IMR-90 (cell line): Measurements from ENCODE around the gene GJB3. TPM values are rescaled to one million over a fixed set of nuclear protein-coding genes. Genes with fewer than 3 reads are reported as not detected.

Experiments
- ATAC-seq: fragments of 200-7000 bp; cut with Tn5 transposase; 2 replicates; pipeline ENCODE4 v1.9.1; 2020; ENCODE audit warnings: low read depth, mild to moderate bottlenecking, moderate library complexity
- BruUV-seq: library from RNA; stranded (reverse); fragments of 400-500 nt; replicated peaks from 2 replicates; lab custom pipeline; 2021; lab: Mats Ljungman, UMichigan
- CTCF ChIA-PET: fragments of 300-600 bp; formaldehyde crosslinking; extraction: SDS; loops from one replicate; lab custom pipeline; 2021; ENCODE audit warnings: antibody characterized with exemption; lab: Yijun Ruan, JAX
- POLR2A ChIA-PET: fragments of 300-600 bp; sonication (Branson Sonifier 250); formaldehyde crosslinking; loops from one replicate; lab custom pipeline; 2022; ENCODE audit warnings: antibody characterized with exemption; ENCODE audit not compliant: unreplicated experiment; lab: Charles Lee
- DNase-seq: peaks from one replicate; pipeline ENCODE4 v3.0.0; 2013
- H2AFZ ChIP-seq: replicated peaks from 2 replicates; pipeline ENCODE3; 2013; ENCODE audit warnings: low read length, mild to moderate bottlenecking; ENCODE audit not compliant: poor library complexity
- H2AK5ac ChIP-seq: 2 replicates; pipeline ENCODE4 v1.6.1; 2013; ENCODE audit warnings: low read depth, low read length, inconsistent platforms
- H2AK9ac ChIP-seq: replicated peaks from 2 replicates; pipeline ENCODE3; 2013; ENCODE audit warnings: mild to moderate bottlenecking, low read depth, low read length, moderate library complexity; ENCODE audit not compliant: poor library complexity
- H2BK120ac ChIP-seq: 2 replicates; pipeline ENCODE4 v1.6.1; 2013; ENCODE audit warnings: low read depth, low read length, inconsistent platforms
- H2BK15ac ChIP-seq: 3 replicates; pipeline ENCODE4 v1.6.1; 2013; ENCODE audit warnings: low read depth, low read length, inconsistent platforms
- H2BK20ac ChIP-seq: 2 replicates; pipeline ENCODE4 v1.6.1; 2013; ENCODE audit warnings: low read depth, mild to moderate bottlenecking, inconsistent platforms, low read length, moderate library complexity
- H2BK5ac ChIP-seq: 2 replicates; pipeline ENCODE4 v1.6.1; 2013; ENCODE audit warnings: mild to moderate bottlenecking, low read depth, low read length, inconsistent platforms; ENCODE audit not compliant: poor library complexity, severe bottlenecking
- H3K14ac ChIP-seq: replicated peaks from 2 replicates; pipeline ENCODE4 v1.6.1; 2013; ENCODE audit warnings: low read depth, low read length, inconsistent platforms
- H3K18ac ChIP-seq: 2 replicates; pipeline ENCODE4 v1.6.1; 2013; ENCODE audit warnings: low read depth, low read length, control low read depth
- H3K23ac ChIP-seq: 2 replicates; pipeline ENCODE4 v1.6.1; 2013; ENCODE audit warnings: low read depth, low read length, inconsistent platforms
- H3K27ac ChIP-seq: 2 replicates; pipeline ENCODE4 v1.5.1; 2013; ENCODE audit warnings: mild to moderate bottlenecking, control low read depth, low read length; ENCODE audit not compliant: insufficient read depth
- H3K27me3 ChIP-seq: 2 replicates; pipeline ENCODE4 v1.6.1; 2013; ENCODE audit warnings: low read length; ENCODE audit not compliant: control insufficient read depth, insufficient read depth
- H3K36me3 ChIP-seq: 2 replicates; pipeline ENCODE4 v1.6.1; 2013; ENCODE audit warnings: low read length, mixed read lengths; ENCODE audit not compliant: control insufficient read depth, insufficient read depth
- H3K4ac ChIP-seq: 2 replicates; pipeline ENCODE4 v1.6.1; 2013; ENCODE audit warnings: low read depth, low read length, inconsistent platforms
- H3K4me1 ChIP-seq: 2 replicates; pipeline ENCODE4 v1.6.1; 2013; ENCODE audit warnings: low read length, mixed read lengths; ENCODE audit not compliant: control insufficient read depth, insufficient read depth
- H3K4me2 ChIP-seq: 2 replicates; pipeline ENCODE4 v1.6.1; 2013; ENCODE audit warnings: low read depth, mild to moderate bottlenecking, control low read depth, low read length, moderate library complexity
- H3K4me3 ChIP-seq: 2 replicates; pipeline ENCODE4 v1.5.1; 2013; ENCODE audit warnings: low read depth, mild to moderate bottlenecking, control low read depth, low read length, moderate library complexity; ENCODE audit not compliant: insufficient read depth
- H3K56ac ChIP-seq: 2 replicates; pipeline ENCODE4 v1.6.1; 2013; ENCODE audit warnings: low read length, inconsistent platforms; ENCODE audit not compliant: insufficient read depth; ENCODE audit errors: extremely low read depth
- H3K79me1 ChIP-seq, 2 experiments: 2 replicates each; pipeline ENCODE4 v1.6.1; 2013; ENCODE audit warnings: low read length in 2 of 2, inconsistent platforms in 1 of 2, low read depth in 1 of 2
- H3K9ac ChIP-seq: 2 replicates; pipeline ENCODE4 v1.6.1; 2013; ENCODE audit warnings: low read depth, low read length, control low read depth
- H3K9me1 ChIP-seq: 2 replicates; pipeline ENCODE4 v1.6.1; 2013; ENCODE audit warnings: low read length, inconsistent platforms; ENCODE audit not compliant: insufficient read depth
- H3K9me3 ChIP-seq: 2 replicates; pipeline ENCODE4 v1.6.1; 2013; ENCODE audit warnings: low read length; ENCODE audit not compliant: control insufficient read depth, insufficient read depth
- H4K20me1 ChIP-seq: 2 replicates; pipeline ENCODE4 v1.6.1; 2013; ENCODE audit warnings: low read length, inconsistent platforms; ENCODE audit not compliant: insufficient read depth
- H4K5ac ChIP-seq: 2 replicates; pipeline ENCODE4 v1.6.1; 2013; ENCODE audit warnings: mild to moderate bottlenecking, low read depth, low read length, control low read depth
- H4K8ac ChIP-seq, 2 experiments: 2 replicates each; pipeline ENCODE4 v1.6.1; 2013; ENCODE audit warnings: low read depth in 2 of 2, low read length in 2 of 2, control low read depth in 1 of 2, inconsistent platforms in 1 of 2
- H4K91ac ChIP-seq: 2 replicates; pipeline ENCODE4 v1.6.1; 2013; ENCODE audit warnings: low read depth, low read length, inconsistent platforms; ENCODE audit not compliant: insufficient read depth
- BHLHE40 ChIP-seq: fragments of 150-350 bp; IDR thresholded peaks from 2 replicates; pipeline ENCODE4 v1.6.1; 2016; ENCODE audit warnings: mild to moderate bottlenecking, low read depth, low read length
- CHD1 ChIP-seq: IDR thresholded peaks from 2 replicates; pipeline ENCODE4 v1.6.1; 2012; ENCODE audit warnings: low read depth, low read length, improper control_type of control experiment
- CTCF ChIP-seq: conservative IDR thresholded peaks from 2 replicates; pipeline ENCODE4 v1.5.1; 2012; ENCODE audit warnings: mild to moderate bottlenecking, low read depth, low read length, improper control_type of control experiment
- FOS ChIP-seq: fragments of 150-350 bp; IDR thresholded peaks from 2 replicates; pipeline ENCODE4 v1.6.1; 2016; ENCODE audit warnings: low read depth, low read length
- MAFK ChIP-seq: IDR thresholded peaks from 2 replicates; pipeline ENCODE4 v1.6.1; 2012; ENCODE audit warnings: low read depth, low read length, improper control_type of control experiment
- MAZ ChIP-seq: IDR thresholded peaks from 2 replicates; pipeline ENCODE4 v1.6.1; 2012; ENCODE audit warnings: low read depth, mild to moderate bottlenecking, low read length, improper control_type of control experiment, moderate library complexity, borderline replicate concordance
- MXI1 ChIP-seq: IDR thresholded peaks from 2 replicates; pipeline ENCODE4 v1.6.1; 2012; ENCODE audit warnings: low read depth, mild to moderate bottlenecking, low read length, moderate library complexity, borderline replicate concordance
- POLR2A ChIP-seq: IDR thresholded peaks from 2 replicates; pipeline ENCODE4 v1.6.1; 2012; ENCODE audit warnings: mild to moderate bottlenecking, low read depth, low read length
- RCOR1 ChIP-seq: IDR thresholded peaks from 2 replicates; pipeline ENCODE4 v1.6.1; 2012; ENCODE audit warnings: mild to moderate bottlenecking, low read length, improper control_type of control experiment; ENCODE audit not compliant: insufficient replicate concordance
- RFX5 ChIP-seq: IDR thresholded peaks from 2 replicates; pipeline ENCODE4 v1.8.0; 2012; ENCODE audit warnings: low read depth, mild to moderate bottlenecking, low read length, moderate library complexity
- SMC3 ChIP-seq: fragments of 150-350 bp; IDR thresholded peaks from 2 replicates; pipeline ENCODE4 v1.6.1; 2016; ENCODE audit warnings: low read depth, mild to moderate bottlenecking, antibody characterized with exemption, low read length, moderate library complexity
- USF2 ChIP-seq: fragments of 150-350 bp; IDR thresholded peaks from 2 replicates; pipeline ENCODE4 v1.6.1; 2017; ENCODE audit warnings: mild to moderate bottlenecking, antibody characterized with exemption, low read length, low read depth
- WGBS, 2 experiments: methylation state at CpG; one replicate each; pipeline versions ENCODE4 v1.1.5 to v1.1.7; 2013; ENCODE audit warnings: missing lambda C conversion rate in 2 of 2; ENCODE audit not compliant: insufficient read length in 1 of 2; ENCODE audit errors: extremely low coverage in 2 of 2; 5-methylcytosine and 5-hydroxymethylcytosine counted together
- dilution Hi-C: fragments of 300-500 bp; cut with HindIII; formaldehyde crosslinking; loops from one replicate; pipeline ENCODE4 v1.14.3; 2018; ENCODE audit warnings: low sequenced_read_pairs; ENCODE audit not compliant: unreplicated experiment
- in situ Hi-C: fragments of 300-500 bp; cut with MboI; formaldehyde crosslinking; loops from 3 replicates; pipeline ENCODE4 v1.14.3; 2019; ENCODE audit warnings: low sequenced_read_pairs, inconsistent platforms, mixed read lengths
- intact Hi-C: fragments of 100-400 bp; cut with micrococcal nuclease; formaldehyde crosslinking; loops from 2 replicates; pipeline ENCODE4 v1.10.0; 2022
- polyA plus RNA-seq, 3 experiments: library from polyadenylated mRNA; depleted of rRNA; stranded (reverse); fragments of >200 nt; gene quantifications; 2 replicates each; pipeline ENCODE4 v1.2.3, GENCODE V29; 2012; ENCODE audit warnings: low replicate concordance in 1 of 3
- total RNA-seq: library from RNA; depleted of rRNA; stranded (reverse); fragments of >200 nt; gene quantifications from 2 replicates; pipeline ENCODE4 v1.2.3, GENCODE V29; 2012

The GJB3 gene
- total and polyA plus RNA-seq, 2 of the 4 experiments (the other 2 are of a cell fraction), result not detected

- TF ChIP-seq MAFK (no peak), MXI1 (no peak), USF2 (no peak), CHD1 (no peak), SMC3 (no peak), MAZ (no peak), BHLHE40 (no peak), RCOR1 (no peak), FOS (no peak), POLR2A (no peak), CTCF (no peak), RFX5 (no peak)
- Histone ChIP-seq H2BK20ac (no peak overlapping the region), H4K91ac (no peak overlapping the region), H3K9me3 (peaks cover 6% of the 10 kb centered on the region), H3K9ac (no peak overlapping the region), H2AK5ac (no peak overlapping the region), H2AFZ (no peak overlapping the region), H3K9me1 (peaks cover 4% of the 10 kb centered on the region; the same call in 1 of the 2 replicates), H3K4me3 (no peak overlapping the region), H3K36me3 (no peaks in the 10 kb centered on the region), H3K79me1 (no peaks in the 10 kb centered on the region), H3K27me3 (peaks cover 24% of the 10 kb centered on the region), H2AK9ac (no peak overlapping the region), H3K56ac (no peak overlapping the region), H3K27ac (no peak overlapping the region), H4K5ac (no peak overlapping the region), H2BK120ac (no peak overlapping the region), H3K4me2 (no peak overlapping the region), H2BK5ac (no peak overlapping the region), H4K20me1 (no peaks in the 10 kb centered on the region; the same call in 1 of the 2 replicates), H2BK15ac (no peak overlapping the region), H3K23ac (no peak overlapping the region), H3K4me1 (peaks cover 7% of the 10 kb centered on the region; the same call in 1 of the 2 replicates), H3K4ac (no peak overlapping the region), H3K14ac (no peak overlapping the region), H3K18ac (no peak overlapping the region), H4K8ac (no peak overlapping the region)
- CTCF ChIA-PET, result interaction anchor here (0.7 kb wide), 1 partner anchor 979 kb away, joined by 3 read pairs; no protein-coding TSS in a partner anchor
- no TSS peak for BruUV-seq
- DNase-seq, result no peak
- POLR2A ChIA-PET, result no interaction called here
- intact Hi-C loops, result loop anchor here (5.0 kb wide), 2 partner anchors 197 to 392 kb away; no protein-coding TSS in a partner anchor
- WGBS, 2 experiments, result 79% methylated on average over 14 of the region's 22 CpGs; no CpG with 5 or more reads in 1 of the 2 experiments
- in situ Hi-C loops, result no loop called here
- ATAC-seq, result no peak
- dilution Hi-C loops, result no loop called here
Observed at GRCh38 chr1:34785231-34785874, 4.3 kb downstream of the GJB3 start.
